VCaP (cell line): ENCODE results near the gene TANGO2.

Experiments used
- H3K27ac ChIP-seq: fragments of 450-650 bp; 2 replicates; pipeline ENCODE4 v1.5.1; 2017
- TF ChIP-seq, protein P1 (sequence below): fragments of 450-650 bp; conservative IDR thresholded peaks from 2 replicates; pipeline ENCODE4 v1.5.1; 2017; ENCODE audit warnings: mild to moderate bottlenecking, moderate library complexity

TANGO2 gene

DNA sequence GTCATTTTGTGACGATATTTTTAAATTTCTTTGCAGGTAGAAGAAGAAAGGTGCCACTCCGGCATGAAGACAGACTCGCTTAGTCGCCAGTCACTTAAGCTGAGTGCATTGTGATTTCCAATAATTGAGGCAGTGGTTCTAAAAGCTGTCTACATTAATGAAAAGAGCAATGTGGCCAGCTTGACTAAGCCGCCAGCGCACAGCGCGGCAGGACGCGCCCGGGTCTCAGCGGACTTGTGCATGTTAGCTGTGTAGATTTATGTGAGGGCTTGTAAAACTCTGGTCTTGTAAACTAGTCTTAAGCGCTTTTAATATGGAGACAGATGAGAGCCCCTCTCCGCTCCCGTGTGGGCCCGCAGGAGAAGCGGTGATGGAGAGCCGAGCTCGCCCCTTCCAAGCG, 64.7 kb downstream of the TANGO2 start:
- H3K27ac ChIP-seq = peak overlapping the region; percentile 98; the same call in 1 of the 2 replicates
- TF ChIP-seq, protein P1, sequence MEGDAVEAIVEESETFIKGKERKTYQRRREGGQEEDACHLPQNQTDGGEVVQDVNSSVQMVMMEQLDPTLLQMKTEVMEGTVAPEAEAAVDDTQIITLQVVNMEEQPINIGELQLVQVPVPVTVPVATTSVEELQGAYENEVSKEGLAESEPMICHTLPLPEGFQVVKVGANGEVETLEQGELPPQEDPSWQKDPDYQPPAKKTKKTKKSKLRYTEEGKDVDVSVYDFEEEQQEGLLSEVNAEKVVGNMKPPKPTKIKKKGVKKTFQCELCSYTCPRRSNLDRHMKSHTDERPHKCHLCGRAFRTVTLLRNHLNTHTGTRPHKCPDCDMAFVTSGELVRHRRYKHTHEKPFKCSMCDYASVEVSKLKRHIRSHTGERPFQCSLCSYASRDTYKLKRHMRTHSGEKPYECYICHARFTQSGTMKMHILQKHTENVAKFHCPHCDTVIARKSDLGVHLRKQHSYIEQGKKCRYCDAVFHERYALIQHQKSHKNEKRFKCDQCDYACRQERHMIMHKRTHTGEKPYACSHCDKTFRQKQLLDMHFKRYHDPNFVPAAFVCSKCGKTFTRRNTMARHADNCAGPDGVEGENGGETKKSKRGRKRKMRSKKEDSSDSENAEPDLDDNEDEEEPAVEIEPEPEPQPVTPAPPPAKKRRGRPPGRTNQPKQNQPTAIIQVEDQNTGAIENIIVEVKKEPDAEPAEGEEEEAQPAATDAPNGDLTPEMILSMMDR = no peak

GRCh38 chr22:20086101-20086599, 65.2 kb downstream of the TANGO2 start:
- H3K27ac ChIP-seq = 0 out of 2 replicates have a peak overlapping the region, but pooled peaks have one; percentile 98
- TF ChIP-seq, protein P1 = no peak

GRCh38 chr22:20086763-20087162, 65.9 kb downstream of the TANGO2 start:
- TF ChIP-seq, protein P1 = no peak
- no peak overlapping the region for H3K27ac ChIP-seq

GRCh38 chr22:20087319-20088262, 66.7 kb downstream of the TANGO2 start:
- TF ChIP-seq, protein P1 = no peak

DNA sequence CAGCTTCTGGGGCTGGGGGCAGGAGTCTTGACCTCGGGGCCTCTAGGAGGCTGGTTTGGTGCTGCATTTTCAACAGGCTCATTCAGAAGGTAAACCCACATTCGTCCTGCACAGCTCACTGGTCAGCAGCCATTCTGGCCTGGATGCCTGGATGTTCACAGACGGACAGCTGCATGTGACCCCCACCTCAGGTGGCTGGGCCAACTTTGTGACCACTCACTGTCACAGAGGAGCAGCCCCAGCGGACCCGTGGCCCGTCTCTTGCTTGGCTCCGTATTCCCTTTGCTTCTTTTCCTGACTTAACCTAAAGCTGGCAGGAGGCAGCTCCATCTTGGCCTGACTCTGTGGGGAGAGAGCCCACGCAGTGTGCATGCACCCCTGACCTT, 67.3 kb downstream of the TANGO2 start:
- no peak overlapping the region for H3K27ac ChIP-seq
- TF ChIP-seq, protein P1 = no peak

More at GRCh38 chr22:20087319-20088262, 66.7 kb downstream of the TANGO2 start:
- H3K27ac ChIP-seq = no peak overlapping the region

DNA sequence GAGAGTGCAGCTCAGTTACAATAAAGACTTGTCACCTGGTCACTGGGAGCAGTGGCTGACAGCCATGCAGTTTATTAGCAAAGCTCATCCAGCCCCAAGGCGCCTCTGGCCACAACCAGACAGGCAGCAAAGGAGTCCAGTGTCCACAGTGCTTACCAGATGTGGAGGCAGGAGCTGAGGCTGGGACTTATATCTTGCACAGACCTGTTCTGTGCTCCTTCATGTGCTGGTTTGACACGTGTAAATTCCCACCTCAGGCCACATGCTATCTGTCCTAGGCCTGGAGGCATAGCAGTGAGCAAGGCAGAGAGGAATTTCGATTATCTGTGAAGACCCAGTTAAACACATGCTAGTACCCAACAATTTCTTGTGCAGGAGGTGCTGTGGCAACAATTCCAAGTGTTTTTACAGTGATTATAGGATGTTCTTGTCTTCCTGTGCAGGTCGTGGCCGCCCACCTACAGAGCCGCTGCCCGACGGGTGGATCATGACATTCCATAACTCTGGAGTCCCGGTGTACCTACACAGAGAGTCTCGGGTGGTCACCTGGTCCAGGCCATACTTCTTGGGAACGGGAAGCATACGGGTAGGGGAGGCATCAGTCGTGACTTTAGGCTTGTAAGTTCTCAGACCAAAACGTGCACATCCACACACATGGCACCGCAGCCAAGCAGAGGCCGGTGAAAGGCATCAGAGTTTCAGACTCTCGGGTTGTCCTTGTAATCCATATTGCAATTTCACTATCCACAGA, 68.5 kb downstream of the TANGO2 start:
- H3K27ac ChIP-seq = no peak overlapping the region
- TF ChIP-seq, protein P1 = no peak
